Erythroblast (primary cell): ENCODE measurements around the gene CDC42BPG.

ENCODE experiments used
- GATA1 ChIP-seq: IDR thresholded peaks from 2 replicates; pipeline ENCODE4 v1.6.1; 2011; ENCODE audit warnings: low read depth, mild to moderate bottlenecking, control low read depth, low read length, moderate library complexity
- POLR2A ChIP-seq: IDR thresholded peaks from 2 replicates; pipeline ENCODE4 v1.6.1; 2011; ENCODE audit warnings: mild to moderate bottlenecking, low read length

DNA sequence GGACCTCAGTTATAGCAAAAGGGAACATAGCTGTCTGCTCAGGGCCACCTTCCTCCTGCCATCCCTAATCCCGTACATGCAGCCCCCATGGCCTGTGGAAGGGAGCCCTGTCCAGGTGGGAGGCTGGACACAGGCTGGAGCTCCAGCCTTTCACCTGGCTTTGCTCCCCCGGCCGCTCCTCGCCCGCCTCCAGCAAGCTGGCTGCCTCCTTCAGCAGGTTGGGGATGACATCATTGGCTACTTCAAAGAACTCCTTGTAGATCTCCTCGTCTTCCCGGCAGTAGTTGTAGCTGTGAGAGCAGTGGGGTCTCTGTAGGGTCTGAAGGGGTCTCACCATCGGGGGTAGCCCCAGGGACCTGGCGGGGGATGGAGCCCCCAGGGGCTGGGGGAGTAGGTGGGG is 39.0 kb downstream of the CDC42BPG start:
- TF ChIP-seq POLR2A (no peak), GATA1 (no peak)
